ENCODE measurements around the gene SCN4B. TPM values are rescaled to one million over a fixed set of nuclear protein-coding genes. Genes with fewer than 3 reads are reported as not detected.

SCN4B gene
- total RNA-seq, 4 donors from 2014 or later: 3.7 to 8.4 (median 4.4) TPM

DNA sequence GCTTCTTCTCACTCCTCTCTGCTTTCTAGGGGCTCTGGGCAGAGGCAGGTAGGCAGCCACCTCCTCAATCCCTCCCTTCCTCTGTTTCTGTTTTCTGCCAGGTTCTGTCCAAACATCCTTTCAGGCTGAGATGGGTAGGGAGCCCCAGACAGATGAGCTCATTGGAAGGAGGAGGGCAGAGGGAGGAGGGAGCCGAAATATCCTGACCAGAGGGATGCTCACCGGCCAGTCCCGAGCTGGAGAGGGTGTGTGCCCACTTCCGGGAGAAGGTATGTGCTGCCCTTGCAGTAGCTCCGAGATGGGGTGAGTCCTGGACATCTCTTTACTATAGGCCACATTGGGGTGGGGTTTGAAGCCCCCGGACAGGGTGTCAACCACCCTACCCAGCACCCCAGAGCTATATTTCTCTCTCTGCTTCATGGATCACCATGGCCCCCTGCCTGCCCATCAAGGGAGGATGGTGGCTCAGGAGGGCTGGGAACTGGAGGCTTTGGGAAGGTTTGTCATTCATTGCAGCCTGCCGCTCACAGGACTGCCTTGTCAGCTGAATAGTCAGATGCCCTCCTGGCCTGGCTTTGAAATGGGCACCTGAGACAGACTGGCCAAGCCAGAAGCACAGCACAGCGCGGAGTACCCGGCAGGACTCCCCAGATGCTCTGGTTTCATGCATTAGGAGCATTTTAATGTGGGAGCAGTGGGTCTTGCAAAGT lies 4.7 kb upstream of the SCN4B start:
- intact Hi-C loops (cut with DNase I): no loop called here
- no peak overlapping the region for H3K27ac ChIP-seq (replicated peaks in 1 of 4)
- no peaks in the 10 kb centered on the region for H3K36me3 ChIP-seq
- no peak for DNase-seq (ENCODE audit: extremely low spot score)
- no peak overlapping the region for H3K4me3 ChIP-seq
- peaks cover 0 to 96% (median 15%) of the 10 kb centered on the region in 4 donors for H3K27me3 ChIP-seq
- TF ChIP-seq POLR2A (IDR thresholded peaks at IDR 0.05; ENCODE audit: low read depth) (no peak), EP300 (IDR thresholded peaks at IDR 0.05) (no peak), POLR2AphosphoS5 (IDR thresholded peaks at IDR 0.05) (no peak)
- TF ChIP-seq, protein P1, sequence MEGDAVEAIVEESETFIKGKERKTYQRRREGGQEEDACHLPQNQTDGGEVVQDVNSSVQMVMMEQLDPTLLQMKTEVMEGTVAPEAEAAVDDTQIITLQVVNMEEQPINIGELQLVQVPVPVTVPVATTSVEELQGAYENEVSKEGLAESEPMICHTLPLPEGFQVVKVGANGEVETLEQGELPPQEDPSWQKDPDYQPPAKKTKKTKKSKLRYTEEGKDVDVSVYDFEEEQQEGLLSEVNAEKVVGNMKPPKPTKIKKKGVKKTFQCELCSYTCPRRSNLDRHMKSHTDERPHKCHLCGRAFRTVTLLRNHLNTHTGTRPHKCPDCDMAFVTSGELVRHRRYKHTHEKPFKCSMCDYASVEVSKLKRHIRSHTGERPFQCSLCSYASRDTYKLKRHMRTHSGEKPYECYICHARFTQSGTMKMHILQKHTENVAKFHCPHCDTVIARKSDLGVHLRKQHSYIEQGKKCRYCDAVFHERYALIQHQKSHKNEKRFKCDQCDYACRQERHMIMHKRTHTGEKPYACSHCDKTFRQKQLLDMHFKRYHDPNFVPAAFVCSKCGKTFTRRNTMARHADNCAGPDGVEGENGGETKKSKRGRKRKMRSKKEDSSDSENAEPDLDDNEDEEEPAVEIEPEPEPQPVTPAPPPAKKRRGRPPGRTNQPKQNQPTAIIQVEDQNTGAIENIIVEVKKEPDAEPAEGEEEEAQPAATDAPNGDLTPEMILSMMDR (IDR thresholded peaks at IDR 0.05): no peak
- no peaks in the 10 kb centered on the region for H3K9me3 ChIP-seq
- WGBS: 38% methylated on average over 9 of the region's 10 CpGs
- peaks cover 11 to 32% (median 24%) of the 10 kb centered on the region in 4 donors for H3K4me1 ChIP-seq

DNA sequence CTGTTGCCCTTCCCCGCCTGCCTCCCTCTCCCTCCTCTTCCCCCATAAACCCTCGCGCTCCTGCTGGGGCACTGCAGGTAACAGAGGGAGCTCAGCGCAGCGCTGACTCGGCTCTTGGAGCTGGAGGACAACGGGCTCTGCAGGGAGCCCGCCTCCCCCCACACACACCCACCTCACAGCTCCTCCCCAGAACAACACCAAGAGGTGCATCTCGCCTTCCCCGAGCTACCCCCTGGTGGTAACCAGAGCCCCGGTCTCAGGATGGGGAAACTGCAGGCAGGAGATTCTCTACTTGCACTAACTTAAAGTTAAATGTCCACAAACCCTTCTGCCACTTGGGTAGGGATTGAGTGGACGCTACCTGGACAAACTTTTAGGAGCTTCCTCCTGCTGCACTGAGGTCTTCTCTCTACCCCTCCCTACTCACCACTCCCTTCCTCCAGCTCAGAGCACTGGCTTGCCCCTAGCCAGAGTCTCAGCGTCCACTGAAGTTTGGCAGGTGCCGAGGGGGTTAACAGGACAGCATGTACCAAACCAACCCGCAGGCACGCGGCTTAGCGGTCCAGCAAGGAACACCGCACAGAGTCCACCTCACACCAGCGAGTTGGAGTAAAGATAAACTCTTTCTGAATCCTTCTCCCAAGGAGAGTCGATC lies 4.0 kb upstream of the SCN4B start:
- Histone ChIP-seq H3K4me3 (no peak overlapping the region), H3K4me1 (peaks cover 14 to 39% (median 31%) of the 10 kb centered on the region in 4 donors), H3K9me3 (no peaks in the 10 kb centered on the region), H3K27ac (replicated peaks in 1 of 4) (no peak overlapping the region), H3K36me3 (no peaks in the 10 kb centered on the region), H3K27me3 (peaks cover 0 to 95% (median 18%) of the 10 kb centered on the region in 4 donors)
- TF ChIP-seq, protein P1 (IDR thresholded peaks at IDR 0.05): no peak
- TF ChIP-seq EP300 (IDR thresholded peaks at IDR 0.05): no peak
- no peak for TF ChIP-seq POLR2AphosphoS5 (IDR thresholded peaks at IDR 0.05)
- no peak for TF ChIP-seq POLR2A (IDR thresholded peaks at IDR 0.05; ENCODE audit: low read depth)
- intact Hi-C loops (cut with DNase I): no loop called here
- DNase-seq (ENCODE audit: extremely low spot score): no peak
- 15% methylated on average over 18 of the region's 21 CpGs for WGBS

DNA sequence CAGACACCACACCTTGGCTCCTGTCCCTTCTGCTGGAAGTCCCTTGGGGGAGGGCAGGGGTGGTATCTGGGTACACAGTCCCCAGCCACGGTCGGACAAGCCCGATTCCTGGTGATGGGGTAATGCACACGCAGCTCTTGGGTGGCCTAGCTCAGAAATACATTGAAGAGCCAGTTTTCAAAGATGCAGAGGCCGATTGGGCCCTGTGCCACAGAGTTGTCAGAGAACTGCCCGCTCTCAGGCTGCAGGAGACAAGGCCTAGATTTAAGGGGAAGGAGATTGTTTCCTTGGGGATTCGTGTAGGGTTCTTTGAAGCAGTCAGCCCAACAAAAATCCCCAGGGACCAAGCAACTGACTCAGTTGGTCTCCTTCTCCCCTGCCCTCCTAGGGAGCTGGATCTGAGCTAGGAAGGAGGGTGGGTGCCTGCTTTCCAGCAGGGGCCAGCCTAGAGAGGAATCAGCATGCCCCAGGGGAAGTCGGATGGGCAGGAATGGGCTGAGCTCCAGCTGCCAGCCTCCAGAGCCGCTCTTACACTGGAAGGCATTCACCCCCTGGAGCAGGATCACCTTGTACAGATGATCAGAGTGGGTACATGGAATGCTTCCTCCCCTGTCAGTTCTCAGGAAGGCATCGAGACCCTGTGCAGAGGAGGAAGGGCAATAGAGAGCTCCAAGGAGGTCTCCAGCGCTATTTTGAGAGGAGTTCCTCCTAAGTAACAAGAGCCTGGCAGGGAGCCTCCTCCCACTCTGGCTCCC lies 3.3 kb upstream of the SCN4B start:
- WGBS: 67% methylated on average over 11 of the region's 11 CpGs
- Histone ChIP-seq H3K36me3 (no peaks in the 10 kb centered on the region), H3K27me3 (peaks cover 0 to 89% (median 18%) of the 10 kb centered on the region in 4 donors), H3K27ac (replicated peaks in 1 of 4) (no peak overlapping the region), H3K4me1 (peaks cover 14 to 46% (median 36%) of the 10 kb centered on the region in 4 donors), H3K4me3 (no peak overlapping the region), H3K9me3 (no peaks in the 10 kb centered on the region)
- TF ChIP-seq POLR2A (IDR thresholded peaks at IDR 0.05; ENCODE audit: low read depth) (no peak), POLR2AphosphoS5 (IDR thresholded peaks at IDR 0.05) (no peak)
- intact Hi-C loops (cut with DNase I): no loop called here
- DNase-seq (ENCODE audit: extremely low spot score): no peak

DNA sequence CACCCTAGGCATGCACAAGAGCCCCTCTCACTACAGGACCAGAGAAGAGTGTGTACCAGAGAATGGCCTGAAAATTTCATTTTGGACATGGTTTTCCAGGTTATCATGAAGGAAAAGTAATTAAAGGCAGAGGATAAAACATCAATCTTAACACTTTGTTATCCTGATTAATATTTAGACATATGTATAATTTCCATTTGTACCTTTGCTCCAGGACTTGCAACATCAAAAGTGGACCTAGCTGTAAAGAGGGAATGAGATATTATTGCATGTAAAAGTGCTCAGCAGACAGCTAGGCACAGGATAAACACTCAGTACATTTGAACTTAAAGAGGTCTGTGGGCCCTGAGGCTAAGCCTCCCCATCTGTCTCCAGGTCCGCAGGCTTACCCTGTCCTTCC lies 2.0 kb upstream of the SCN4B start:
- Histone ChIP-seq H3K4me3 (no peak overlapping the region), H3K36me3 (no peaks in the 10 kb centered on the region), H3K9me3 (no peaks in the 10 kb centered on the region), H3K4me1 (peaks cover 14 to 46% (median 38%) of the 10 kb centered on the region in 4 donors), H3K27me3 (peaks cover 0 to 76% (median 18%) of the 10 kb centered on the region in 4 donors), H3K27ac (replicated peaks in 1 of 4) (no peak overlapping the region)
- DNase-seq (ENCODE audit: extremely low spot score): no peak
- TF ChIP-seq POLR2A (IDR thresholded peaks at IDR 0.05; ENCODE audit: low read depth): no peak
- TF ChIP-seq EP300 (IDR thresholded peaks at IDR 0.05): no peak
- no peak for TF ChIP-seq POLR2AphosphoS5 (IDR thresholded peaks at IDR 0.05)
- TF ChIP-seq, protein P1 (IDR thresholded peaks at IDR 0.05): no peak
- 100% methylated on average over 1 of the region's 1 CpG for WGBS
- intact Hi-C loops (cut with DNase I): no loop called here

DNA sequence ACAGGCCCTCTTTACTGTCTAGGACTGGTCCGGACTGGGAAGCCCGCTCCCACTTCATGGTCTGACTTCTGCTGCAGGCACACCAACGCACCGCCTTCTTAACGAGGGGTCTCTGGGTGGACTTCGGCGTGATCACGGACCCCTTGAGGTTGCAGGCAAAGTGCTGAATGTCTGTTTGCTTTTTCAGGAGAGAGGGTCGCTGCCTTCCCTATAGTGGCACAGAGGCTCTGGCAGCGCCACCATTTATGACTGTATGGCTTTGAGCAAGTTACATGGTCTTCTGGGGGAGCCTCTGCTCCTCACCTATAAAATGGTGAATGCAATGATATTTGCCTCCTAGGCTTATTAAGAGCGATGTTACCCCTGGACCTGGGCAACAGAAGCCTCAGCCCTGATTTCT lies 1.4 kb upstream of the SCN4B start:
- Histone ChIP-seq H3K4me3 (no peak overlapping the region), H3K4me1 (peaks cover 14 to 46% (median 38%) of the 10 kb centered on the region in 4 donors), H3K27ac (replicated peaks in 1 of 4) (no peak overlapping the region), H3K36me3 (no peaks in the 10 kb centered on the region), H3K27me3 (peaks cover 0 to 69% (median 18%) of the 10 kb centered on the region in 4 donors), H3K9me3 (no peaks in the 10 kb centered on the region)
- no peak for TF ChIP-seq POLR2A (IDR thresholded peaks at IDR 0.05; ENCODE audit: low read depth)
- no peak for TF ChIP-seq EP300 (IDR thresholded peaks at IDR 0.05)
- no peak for TF ChIP-seq POLR2AphosphoS5 (IDR thresholded peaks at IDR 0.05)
- TF ChIP-seq, protein P1 (IDR thresholded peaks at IDR 0.05): no peak
- WGBS: 88% methylated on average over 11 of the region's 11 CpGs
- DNase-seq (ENCODE audit: extremely low spot score): no peak
- intact Hi-C loops (cut with DNase I): no loop called here

Measured in esophagus muscularis mucosa (tissue), 4 donors.